GM18868 (cell line): ENCODE measurements around the gene RAP1GAP.

ENCODE experiments used
- ATAC-seq: cut with Tn5 transposase; IDR thresholded peaks from one replicate; pipeline ENCODE4 v1.9.1; 2021; ENCODE audit warnings: mild to moderate bottlenecking, moderate library complexity; ENCODE audit not compliant: unreplicated experiment

The RAP1GAP gene

GRCh38 chr1:21669258-21670058 is at the start of gene RAP1GAP:
Gene RAP1GAP, minus strand, starts transcription at chr1:21669357. Its CDS starts 49,325 bp downstream, at chr1:21620032.
- no peak for ATAC-seq

- ATAC-seq: no peak
Measured at GRCh38 chr1:21716169-21716568, 47.0 kb upstream of the RAP1GAP start.

DNA sequence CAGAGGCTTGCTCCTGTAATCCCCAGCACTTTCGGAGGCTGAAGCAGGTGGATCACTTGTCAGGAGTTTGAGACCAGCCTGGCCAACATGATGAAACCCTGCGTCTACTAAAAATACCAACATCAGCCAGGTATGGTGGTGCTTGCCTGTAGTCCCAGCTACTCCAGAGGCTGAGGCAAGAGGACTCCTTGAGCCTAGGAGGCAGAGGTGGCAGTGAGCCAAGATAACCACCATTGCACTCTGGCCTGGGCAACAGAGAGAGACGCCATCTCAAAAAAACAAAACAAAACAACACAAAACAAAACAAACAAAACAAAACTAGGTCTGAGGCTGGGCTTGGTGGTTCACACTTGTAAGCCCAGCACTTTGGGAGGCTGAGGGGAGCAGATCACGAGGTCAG is 38.7 kb upstream of the RAP1GAP start:
- no peak for ATAC-seq

- ATAC-seq: no peak
Measured at GRCh38 chr1:21707086-21707840, 38.1 kb upstream of the RAP1GAP start.

- no peak for ATAC-seq
Measured at GRCh38 chr1:21706151-21706835, 37.1 kb upstream of the RAP1GAP start.

DNA sequence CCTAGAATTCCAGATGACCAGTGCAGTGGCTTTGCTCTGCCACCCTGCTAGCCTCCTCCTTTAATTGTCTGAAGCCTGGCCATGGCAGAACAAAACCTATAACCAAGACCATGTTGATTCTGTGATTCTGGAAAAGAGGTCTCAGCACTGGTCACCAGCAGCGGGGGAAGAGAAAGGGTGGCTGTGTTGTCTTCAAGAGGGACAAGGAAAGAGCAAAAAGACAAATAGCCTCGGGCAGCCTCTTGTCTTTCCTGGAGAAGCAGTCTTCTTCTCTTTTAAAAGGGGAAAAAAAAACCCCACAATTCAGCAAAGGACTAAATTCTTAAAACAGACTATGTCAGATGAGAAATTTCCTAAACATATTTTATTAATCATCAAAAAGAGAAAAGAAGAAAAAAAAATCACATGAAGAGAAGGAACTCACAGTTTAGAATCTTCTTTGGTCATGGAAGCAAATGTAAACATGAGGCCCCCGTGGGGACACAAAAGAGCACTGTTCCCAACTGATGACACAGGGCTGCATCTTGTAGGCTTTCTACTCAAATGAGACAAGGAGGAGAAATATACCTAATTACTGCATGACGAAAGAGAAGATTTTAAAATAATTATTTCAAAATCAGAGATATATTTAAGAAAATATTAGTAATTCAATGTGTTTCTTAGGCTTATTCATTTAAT is 36.3 kb upstream of the RAP1GAP start:
- ATAC-seq: no peak

DNA sequence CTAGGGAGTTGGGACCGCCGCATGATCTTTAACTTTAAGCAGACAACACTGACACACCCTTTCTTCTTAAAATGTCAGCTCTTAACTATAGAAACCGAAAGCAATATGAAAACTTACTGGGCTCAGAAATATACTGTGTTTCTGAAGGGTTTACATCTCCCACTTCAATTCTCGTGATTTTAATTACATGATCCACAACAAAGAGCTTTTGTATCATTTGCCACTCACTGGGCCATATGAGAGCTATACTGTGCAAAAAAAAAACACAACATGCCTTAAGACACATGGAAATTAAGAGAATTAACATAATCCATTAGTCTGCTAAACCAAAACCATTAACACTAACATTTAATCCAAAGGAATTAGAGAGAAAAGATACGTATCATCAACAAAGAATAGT is 35.0 kb upstream of the RAP1GAP start:
- ATAC-seq: no peak

DNA sequence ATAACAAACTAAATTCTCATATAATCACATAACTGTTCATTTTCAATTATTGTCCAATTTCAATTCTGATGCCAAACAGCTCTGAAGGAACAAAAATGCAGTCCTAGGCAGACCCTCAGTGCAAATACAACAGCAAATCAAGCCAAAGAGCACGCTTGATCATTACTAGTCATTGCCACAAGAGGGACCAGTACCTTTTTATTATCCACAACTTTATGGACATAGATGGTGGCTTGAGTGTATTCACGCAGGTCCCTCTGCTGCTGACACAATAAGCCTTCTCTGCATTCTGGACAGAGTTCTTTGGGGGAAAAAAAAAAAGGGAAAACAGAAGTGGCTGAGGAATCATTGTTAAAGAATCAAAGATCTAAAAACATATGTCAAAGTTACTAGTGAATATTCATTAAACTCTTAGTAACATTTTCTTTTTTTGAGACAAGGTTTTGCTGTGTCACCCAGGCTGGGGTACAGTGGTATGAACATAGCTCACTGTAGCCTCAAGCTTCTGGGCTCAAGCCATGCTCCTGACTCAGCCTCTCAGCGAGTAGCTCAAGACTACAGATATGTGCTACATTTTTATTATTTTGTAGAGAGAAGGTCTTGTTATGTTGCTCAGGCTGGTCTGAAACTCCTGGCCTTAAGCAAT is 34.3 kb upstream of the RAP1GAP start:
- ATAC-seq: no peak

DNA sequence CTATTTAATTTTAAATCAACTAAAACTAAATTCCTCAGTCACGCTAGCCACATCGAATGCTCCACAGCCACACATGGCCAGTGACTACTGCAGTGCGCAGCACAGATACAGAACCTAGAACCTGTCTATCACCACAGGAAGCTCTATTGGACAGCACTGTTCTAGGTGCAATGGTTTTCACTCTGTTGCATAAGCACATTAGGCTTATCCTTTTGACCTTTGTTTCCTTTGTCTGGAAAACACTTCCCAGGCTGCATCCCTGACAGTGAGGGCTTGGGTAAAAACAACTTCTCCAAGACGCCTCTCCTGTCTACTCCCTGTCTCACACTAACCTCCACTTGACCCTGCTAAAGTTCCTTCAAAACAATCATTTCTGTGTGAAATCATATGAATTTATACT is 33.6 kb upstream of the RAP1GAP start:
- ATAC-seq: no peak

GRCh38 chr1:21701401-21701800 is 32.2 kb upstream of the RAP1GAP start:
- ATAC-seq: no peak

- no peak for ATAC-seq
Measured at GRCh38 chr1:21700094-21700493, 30.9 kb upstream of the RAP1GAP start.

DNA sequence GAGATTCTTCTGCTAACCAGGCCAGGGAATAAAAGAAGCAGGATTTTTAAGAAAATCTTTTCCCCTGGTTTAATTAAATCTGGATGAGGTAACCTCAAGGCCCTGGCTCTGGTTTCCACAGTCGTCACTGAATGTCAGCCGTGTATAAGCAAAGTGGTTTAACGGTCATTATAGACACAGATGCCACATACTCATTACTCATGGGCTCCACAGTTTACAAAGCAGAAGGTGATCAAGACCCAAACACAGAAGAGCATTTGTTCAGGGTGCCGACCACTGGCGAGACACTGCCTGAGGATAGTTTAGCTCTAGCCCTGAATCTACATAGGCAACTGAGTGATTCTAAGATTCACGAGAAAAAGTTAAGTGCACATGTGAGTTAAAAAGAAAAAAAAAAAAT is 27.8 kb upstream of the RAP1GAP start:
- ATAC-seq: no peak

- ATAC-seq: no peak
Measured at GRCh38 chr1:21693732-21694131, 24.6 kb upstream of the RAP1GAP start.

DNA sequence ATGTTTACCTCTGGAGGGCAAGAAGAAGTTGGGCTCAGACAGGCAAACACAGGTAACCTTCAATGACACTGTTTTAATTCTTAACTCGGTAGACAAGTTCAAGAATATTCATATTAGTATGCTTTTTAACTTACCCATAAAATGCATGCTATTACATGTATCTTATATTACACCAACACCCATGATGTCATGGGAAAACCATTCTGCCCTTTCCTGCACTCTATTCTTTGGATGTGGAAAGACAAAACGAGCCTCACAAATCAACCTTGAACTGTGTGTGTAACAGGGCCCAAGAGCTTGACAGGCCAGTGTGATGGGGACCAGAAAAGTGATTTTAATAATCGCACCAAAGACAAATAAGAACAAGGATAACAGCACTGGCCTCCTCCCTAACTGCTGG is 22.6 kb upstream of the RAP1GAP start:
- ATAC-seq: no peak

- ATAC-seq: no peak
Measured at GRCh38 chr1:21689661-21690372, 20.7 kb upstream of the RAP1GAP start.

GRCh38 chr1:21687081-21687529 is 17.9 kb upstream of the RAP1GAP start:
- no peak for ATAC-seq

GRCh38 chr1:21685946-21686678 is 17.0 kb upstream of the RAP1GAP start:
- ATAC-seq: no peak

DNA sequence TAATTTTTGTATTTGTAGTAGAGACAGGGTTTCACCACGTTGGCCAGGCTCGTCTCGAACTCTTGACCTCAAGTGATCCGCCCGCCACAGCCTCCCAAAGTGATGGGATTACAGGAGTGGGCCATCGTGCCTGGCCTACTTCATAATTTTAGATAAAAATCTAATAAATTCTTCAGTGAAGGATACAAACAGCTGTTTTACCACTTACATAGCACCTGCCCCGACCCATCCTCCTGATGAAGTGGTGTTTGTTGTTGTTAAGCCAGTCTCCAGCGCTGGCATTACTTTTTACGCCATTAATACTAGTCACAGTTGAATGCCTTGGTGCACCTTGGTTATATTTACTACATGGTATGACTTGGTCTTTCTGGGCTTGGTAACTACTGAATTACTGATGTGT is 12.3 kb upstream of the RAP1GAP start:
- no peak for ATAC-seq

GRCh38 chr1:21680918-21681317 is 11.8 kb upstream of the RAP1GAP start:
- no peak for ATAC-seq
